ENCODE results near the gene FLT4.

The FLT4 gene

DNA sequence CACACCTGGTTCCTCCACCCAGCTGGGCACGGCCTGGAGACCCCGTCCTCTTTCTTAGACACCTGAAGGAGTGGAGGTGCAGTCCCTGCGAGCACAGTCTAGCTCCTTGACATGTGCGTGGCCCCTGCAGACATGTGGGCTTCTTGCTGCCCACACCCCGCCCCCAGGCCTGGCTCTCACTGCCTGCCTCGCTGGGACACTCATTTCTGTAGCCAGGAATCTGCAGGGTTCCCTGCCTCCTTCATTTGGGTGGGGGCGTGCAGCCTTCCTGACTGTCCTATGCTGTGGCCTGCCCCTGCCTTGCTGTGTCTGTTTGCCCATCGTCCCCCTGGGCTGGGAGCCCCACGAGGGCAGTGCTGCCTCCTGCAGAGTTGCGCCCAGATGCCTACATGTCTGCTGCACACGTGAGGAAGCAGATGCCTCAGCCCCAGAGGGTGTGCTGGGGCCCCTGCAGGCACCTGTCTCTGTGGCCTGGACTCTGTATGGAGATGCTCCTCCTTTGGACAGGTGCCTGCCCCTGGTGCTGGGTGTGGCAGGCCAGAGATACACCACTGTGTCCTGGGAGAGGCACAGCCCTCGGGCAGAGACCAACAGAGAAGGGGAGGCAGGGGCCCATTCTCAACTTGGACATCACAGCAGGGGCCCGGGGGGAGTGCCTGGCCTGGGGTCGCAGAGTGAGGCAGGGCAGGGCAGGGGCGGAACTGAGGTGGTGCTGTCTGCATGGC lies 22.6 kb downstream of the FLT4 start:
- DNase-seq (ENCODE audit: low read depth) = no peak

DNA sequence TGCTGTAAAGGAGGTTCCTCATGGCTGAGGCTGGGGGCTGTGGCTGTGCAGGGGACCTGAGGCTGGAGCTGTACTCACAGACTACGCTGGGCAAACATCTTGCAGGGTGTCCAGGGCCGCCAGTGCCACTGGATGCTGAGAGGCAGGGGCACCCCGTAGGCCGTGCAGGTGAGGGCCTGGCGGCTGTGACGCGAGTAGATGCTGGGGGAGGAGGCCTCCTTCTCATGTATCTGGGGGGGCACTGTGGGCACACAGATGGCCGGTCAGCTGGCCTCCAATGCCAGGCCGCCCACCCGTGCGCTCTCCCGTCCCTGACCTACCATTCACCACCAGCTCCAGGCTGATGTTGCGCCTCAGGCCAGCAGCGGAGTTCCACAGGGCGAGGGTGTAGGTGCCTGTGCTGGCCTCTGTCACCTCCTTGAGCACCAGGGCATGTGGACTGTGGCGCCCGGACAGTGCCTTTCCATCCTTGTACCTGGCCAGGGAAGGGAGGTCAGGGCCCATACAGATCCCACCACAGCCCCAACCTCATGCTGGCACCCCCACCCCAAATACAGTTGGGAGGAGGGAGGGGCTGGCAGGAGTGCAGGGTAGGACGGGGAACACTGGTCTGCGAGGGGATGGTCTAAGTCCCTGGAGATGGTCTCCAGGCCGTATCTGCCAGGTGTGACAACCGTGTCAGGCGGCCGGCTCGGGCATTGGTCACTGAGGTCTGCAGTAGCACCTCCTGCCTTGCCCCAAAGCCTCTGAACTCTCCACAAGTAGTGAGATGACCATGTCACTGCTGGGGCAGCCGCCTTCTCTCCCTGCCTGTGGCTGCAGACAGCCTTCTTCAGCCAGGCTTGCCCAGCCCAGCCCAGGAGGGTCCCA lies 23.4 kb downstream of the FLT4 start:
- no peak for DNase-seq (ENCODE audit: low read depth)

DNA sequence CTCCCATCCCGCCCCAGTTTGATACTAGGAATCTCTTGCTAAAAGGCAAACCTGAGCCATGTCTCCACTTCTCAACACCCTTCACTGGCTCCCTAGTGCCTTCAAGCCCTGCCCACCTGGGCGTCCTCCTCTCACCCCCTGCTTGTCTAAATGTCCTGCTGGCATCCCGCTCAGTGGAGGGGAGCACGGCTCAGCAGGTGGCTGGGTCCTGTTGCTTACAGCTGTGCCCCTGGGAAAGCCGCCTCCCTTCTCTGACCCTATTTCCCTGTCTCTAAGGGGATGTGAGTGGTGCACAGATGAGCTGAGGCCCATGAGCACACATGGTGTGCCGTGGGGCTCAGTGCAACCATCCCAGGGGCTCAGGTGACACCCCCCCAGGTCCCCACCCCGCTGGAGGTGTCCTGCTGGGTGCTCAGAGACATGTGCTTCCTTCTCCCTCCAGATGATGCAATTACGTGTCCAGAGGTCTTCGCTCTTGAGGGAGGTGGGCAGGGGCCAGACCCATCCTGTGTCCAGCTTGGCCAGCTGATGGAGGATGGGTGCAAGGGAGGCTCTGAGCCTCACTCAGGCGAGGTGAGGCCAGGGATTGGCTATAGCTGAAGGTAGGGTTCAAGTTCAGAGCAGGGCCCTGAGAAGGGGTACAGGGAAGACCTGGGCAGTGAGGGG lies 24.1 kb downstream of the FLT4 start:
- no peak for DNase-seq (ENCODE audit: low read depth)

DNA sequence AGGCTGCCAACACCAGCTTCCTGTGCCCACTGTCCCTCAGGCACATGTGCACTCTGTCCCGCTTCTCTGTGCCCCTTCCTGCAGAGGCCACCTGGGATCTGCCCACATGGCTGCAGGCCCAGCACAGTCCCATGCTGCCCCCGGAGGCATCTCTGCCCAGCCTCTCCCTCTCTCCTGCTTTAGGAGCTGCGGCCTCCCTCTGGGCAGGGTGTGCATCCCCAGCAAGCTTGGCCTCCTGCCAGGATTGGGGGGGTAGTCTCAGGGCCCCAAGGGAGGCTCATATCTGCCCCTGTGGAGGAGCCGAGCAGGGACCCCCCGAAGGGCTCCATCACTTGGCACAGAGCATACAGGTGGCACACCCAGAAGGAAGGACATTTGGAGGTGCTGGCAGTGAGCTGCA lies 24.8 kb downstream of the FLT4 start:
- DNase-seq (ENCODE audit: low read depth) = no peak

DNA sequence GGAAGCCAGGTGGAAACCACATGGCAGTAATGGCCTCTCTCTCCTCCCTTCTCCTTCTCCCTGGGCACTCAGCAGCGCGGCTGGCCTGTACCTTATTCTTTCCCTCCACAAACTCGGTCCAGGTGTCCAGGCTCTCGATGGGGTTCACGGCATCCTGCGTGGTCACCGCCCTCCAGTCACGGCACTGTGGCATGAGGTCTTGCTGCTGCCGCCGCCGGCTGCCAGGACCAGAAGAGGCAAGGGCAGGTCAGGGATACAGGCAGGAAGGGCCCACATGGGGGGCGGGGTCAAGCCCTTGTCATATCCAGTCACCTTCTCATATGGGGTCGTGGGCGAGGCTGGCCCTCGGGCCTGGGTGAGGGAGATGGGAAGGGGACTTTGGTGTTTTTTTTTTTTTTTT lies 25.6 kb downstream of the FLT4 start:
- no peak for DNase-seq (ENCODE audit: low read depth)

DNA sequence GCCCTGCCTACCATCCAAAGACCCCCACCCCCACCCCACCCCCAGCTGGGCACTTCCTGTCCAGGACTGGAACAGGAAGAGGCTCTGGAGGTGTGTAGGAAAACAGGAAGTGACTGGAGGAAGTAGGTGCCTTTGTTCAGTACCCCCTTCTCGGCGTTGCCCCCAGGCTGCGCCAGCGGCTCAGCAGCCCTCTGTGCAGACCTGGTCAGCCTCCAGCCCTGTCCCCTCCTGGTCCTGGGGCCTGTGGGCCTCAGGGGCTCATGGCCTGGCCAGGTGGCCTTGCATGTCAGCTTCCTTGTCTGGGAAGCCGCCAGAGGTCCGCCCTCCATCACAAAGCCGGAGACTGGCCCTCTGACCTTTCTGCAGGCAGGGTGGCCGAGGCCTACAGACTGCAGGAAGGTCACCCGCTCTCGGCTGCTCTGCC lies 26.0 kb downstream of the FLT4 start:
- DNase-seq (ENCODE audit: low read depth) = no peak

DNA sequence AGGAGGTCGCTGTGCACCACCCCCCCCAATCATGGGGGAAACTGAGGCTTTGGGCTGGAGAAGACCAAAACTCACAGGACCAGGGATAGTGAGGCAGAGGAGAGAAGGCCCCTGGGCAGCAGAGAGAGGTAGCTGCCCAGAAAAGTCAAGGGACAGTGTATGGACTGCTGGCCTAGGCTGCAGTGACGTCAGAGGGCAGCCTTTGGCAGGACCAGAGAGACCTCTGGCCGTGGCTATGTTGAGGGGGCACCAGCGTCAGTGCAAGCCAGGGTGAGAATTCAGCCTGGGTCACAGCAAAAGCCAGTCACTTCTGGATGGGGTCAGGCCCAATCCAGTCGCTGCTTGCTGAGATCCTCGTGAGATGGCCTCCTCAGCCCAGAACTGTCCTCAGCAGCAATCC lies 26.5 kb downstream of the FLT4 start:
- DNase-seq (ENCODE audit: low read depth) = no peak

DNA sequence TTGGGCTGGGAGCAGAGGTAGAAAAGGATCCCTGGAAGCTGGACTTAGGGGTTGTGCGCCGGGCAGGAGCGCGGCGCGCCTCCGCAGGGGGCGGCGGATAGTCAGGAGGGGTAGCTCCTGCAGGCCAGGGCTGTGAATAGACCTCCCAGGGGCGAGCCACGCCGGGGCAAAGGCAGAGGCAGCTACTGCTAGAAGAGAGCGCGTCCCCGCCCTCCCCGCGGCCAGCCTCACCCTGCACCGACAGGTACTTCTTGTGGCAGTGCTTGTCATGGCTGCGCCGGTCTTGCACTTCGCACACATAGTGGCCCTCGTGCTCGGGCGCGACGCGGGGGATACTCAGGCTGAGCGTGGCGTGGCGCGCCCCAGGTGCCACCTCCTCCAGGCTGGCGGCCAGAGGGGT lies 28.1 kb downstream of the FLT4 start:
- DNase-seq (ENCODE audit: low read depth) = no peak

DNA sequence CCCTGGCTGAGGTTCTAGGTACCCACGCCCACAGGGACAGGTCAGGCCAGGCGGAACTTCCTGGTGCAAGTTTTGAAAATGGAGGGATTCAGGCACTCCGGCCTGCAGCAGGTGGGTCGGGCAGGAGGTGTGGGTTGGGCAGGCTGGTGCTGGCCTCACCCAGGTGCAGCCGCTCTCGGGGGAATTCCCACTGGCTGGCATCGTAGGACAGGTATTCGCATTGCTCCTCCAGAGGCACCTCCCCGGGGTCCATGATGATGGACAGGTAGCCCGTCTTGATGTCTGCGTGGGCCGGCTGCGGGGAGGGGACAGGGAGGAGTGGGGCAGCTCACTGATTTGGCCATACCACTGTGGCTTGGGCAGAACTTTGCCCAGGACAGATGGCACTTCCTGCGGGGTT lies 29.4 kb downstream of the FLT4 start:
- no peak for DNase-seq (ENCODE audit: low read depth)

DNA sequence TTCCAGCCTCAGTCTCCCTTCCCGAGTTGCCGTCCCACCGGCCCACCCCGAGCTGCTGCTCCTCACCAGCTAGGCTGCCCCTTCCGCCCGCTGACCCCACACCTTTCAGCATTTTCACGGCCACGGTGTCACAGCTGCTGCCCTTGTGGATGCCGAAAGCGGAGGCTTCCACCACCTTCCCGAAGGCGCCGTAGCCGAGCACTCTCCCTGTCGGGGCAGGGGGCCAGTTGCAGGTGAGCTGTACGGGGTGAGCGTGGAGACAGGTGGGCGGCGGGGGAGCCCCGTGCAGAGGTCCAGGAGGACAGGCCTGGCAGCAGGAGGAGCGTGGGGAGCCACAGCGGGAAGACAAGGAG lies 29.9 kb downstream of the FLT4 start:
- no peak for DNase-seq (ENCODE audit: low read depth)

DNA sequence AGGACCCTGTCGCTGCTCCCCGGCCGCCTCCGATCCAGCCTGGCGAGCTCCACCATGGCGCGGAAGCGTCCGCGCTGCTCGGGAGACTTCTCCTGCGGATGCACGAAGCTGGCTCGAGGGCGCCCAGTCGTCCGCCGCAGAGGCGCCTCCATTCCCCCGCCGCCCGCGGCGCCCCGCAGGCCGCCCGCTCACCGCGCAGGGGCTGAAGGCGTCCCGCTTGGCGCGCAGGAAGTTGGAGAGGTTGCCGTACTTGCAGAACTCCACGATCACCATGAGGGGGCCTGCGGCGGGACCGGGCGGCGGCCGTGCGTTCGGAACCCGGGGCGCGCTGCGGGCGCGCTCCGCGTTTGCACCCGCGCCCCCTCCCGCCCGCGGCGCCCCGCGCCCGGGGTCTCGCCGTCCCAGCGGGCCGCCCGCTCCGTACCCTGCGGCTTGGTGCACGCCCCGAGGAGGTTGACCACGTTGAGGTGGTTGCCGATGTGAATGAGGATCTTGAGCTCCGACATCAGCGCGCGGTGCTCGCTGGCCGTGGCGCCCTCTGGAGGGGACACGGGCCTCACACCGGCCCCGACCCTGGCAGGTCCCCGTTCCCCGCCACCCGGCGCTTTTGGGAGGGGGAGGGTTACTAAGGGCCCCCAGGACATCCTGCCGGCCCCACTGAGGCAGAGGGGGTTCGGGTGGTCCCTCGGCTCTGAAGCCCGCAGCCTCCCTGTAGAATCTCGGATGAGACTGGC lies 30.4 kb downstream of the FLT4 start:
- peak; percentile 8 for DNase-seq (ENCODE audit: low read depth)

DNA sequence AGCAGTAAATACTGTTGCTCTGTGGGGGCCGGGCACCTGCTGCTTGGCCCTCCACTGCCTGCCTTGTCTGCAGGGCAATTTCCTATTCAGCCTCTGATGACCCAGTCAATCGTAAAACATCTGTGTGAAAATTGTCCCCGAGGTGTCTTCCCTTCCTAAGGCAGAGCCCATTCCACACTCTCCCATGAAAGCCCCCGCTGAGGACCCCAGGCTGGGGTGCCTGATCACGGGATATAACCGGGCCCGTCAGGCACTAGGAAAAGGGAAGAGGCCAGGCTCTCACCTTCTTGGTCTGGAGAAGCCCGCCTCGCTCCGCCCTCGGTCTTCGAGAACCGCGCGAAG lies 30.9 kb downstream of the FLT4 start:
- DNase-seq (ENCODE audit: low read depth) = no peak

DNA sequence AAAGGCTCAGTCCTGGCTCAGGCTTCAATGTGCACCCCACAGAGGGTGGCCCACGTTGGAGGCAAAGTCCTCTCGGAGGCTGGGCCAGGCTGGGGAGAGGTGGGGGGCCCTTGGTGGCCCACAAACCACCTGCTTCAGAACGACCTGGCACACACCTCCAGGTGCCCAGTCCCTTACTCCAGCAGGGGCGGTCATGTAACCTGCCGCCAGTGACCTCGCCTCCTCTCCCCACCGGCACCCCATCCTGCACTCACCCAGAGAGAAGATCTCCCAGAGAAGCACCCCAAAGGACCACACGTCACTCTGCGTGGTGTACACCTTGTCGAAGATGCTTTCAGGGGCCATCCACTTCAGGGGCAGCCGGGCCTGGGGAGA lies 35.6 kb downstream of the FLT4 start:
- DNase-seq (ENCODE audit: low read depth) = no peak

DNA sequence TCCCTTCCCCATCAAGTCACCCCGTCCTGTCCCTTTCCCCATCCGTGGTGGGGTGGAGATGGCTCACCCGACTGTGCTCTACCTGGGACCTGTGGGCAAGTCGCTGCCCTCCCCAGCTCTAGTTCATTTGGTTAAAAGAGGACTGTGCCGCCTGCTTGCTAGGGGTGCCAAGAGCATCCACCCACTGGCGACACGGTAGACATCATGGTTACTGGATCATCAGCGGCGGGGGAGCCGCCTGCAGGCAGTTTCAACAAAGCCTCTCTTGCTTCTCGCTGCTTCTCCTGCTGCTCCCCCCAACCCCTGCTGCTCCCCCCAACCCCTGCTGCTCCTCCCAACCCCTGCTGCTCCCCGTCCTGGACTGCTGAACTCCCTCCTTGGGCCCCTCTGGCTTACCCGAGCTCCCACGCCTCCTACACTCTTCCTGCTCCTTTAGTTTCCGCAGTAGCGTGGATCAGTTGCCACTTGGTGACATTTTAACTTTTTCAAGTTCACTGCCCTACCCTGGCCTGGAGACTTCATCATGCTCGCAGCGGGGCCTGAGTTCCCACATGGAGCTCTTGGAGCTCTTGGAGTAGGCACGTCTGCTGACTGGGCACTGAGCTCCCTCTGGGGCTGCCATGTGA lies 36.1 kb downstream of the FLT4 start:
- no peak for DNase-seq (ENCODE audit: low read depth)

DNA sequence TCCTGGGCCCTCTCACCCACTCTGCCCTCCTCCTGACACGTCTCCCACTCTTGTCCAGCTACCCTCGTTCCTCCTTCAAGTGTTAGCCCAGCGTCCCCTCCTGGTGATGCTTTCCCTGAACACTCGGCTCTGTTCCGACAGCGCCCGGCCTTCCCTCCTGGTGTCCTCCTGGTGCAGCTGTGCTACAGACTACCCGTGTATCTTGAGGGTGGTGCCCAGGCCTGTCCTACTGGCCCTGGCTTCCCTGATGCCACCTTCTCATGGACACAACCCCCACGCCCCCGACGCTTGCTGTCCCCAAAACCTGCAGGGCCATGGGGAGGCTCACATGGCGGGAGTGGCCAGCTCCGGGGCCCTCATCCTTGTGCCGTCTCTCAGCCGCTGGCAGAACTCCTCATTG lies 36.7 kb downstream of the FLT4 start:
- DNase-seq (ENCODE audit: low read depth) = no peak

DNA sequence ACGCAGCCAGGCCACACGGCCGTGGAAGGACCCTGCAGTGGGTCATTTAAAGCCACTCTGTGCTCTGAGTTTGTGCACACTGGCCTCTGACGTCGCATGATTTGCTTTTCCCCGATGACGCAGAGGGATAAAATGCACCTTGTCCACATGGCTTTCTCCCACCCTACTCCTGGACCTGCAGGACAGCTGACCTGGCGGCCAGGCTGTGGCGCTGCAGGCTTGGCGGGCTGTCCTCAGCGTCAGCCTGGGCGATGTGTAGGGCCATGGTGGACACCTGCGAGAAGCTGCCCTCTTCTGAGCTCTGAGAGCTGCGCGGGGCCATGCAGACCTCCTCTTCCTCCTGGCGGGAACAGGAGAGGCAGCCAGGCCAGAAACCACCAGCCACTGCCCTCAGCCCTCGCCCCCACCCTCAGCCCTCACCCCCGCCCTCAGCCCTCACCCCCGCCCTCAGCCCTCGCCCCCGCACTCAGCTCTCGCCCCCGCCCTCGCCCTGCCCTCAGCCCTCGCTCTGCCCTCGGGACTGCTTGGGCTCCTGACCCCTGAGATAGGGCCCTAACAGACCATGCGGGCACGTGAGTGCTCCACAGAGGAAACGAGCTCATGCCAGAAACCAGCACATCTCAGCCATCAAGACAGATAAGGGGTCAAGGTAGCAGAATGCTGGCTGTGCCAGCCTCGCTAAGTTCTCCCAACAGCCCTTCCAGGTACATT lies 38.1 kb downstream of the FLT4 start:
- DNase-seq (ENCODE audit: low read depth) = no peak

DNA sequence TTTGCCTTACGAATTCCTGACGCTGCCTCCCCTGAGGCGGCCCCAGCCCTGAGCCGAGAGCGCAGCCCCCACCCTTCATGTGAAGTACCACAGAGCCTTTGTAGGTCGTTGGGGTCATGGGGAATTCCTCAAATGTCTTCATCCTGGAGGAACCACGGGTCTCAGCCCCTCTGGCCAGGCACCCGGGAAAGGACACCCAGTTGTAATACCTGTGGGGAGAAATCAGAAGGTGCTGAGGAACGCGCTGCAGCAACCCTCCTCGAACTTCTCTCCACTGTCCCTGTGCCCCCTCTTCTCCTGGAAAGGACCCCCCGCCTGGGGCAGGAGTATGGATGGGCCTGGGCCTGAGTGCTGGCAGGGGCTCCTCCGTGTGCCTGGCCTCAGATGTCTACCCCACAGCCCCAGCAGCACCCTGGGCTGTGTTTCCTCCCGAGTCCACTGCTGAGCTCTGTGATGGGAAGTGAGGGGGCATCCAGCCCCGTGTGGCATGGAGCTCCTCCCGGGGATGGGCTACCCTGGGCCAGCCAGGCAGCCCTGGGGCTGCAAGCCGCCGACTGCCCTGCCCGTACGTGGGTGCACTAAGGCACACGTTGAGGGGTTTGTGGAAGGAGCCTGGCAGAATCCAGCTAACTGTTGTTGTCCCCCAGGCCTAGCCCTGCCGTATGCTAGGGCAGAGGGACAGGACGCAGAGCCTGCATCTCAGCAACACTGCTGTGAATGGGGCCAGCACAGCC lies 39.4 kb downstream of the FLT4 start:
- DNase-seq (ENCODE audit: low read depth) = no peak

DNA sequence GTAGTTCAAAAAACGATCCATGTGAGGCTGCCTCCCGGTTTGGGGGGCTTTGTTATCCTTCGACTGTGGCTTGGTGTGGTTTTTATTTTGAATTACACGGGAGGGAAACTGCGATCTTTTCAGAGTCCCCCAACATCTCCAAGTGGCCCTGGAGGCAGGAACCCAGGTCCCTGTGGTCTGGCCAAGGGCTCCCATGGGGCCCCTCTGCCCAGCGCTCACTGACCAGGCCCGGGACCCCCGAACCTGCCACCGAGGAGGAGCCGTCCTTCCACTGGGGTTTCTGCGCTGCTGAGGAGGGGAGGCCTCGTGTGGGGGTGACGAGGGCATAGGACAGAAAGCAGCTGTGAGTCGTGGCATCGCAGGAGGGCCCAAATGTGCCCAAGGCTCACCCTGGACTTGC lies 40.0 kb downstream of the FLT4 start:
- DNase-seq (ENCODE audit: low read depth) = no peak

DNA sequence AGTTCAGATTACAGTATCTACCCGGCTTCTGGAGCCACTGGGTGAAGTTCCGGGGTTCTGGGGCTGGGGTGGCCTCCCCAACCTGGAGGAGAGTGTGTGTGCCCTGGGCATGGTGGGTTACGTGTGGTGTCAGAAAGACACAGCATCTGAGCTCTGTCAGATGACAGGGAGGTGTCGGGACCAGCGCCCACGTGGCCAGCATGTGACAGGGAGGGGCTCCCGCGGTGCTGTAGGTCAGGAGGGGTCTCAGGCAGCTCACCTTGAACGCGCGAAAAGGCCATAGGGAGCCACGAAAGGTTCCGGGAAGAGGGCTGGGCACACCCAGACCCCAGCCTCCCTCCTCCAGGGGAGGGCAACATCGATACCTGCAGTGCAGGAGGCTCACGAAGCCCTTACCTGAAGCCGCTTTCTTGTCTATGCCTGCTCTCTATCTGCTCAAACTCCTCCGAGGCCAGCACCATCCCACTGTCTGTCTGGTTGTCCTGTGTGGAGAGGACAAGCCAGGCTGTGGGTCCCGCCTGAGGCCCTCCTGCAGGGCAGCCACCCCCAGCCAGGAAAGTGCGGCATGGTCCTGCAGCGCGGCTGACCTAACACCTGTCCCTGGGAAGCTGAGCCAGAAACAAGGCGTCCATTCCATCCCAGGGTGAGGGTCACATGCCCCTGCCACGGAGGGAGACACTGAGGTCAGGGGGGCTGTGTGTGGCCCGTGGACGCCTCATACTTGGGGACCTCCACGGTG lies 40.7 kb downstream of the FLT4 start:
- no peak for DNase-seq (ENCODE audit: low read depth)
